H1 (cell line): Measurements from ENCODE around the gene DCLRE1A. TPM values are rescaled to one million over a fixed set of nuclear protein-coding genes. Genes with fewer than 3 reads are reported as not detected.

Source experiments
- CTCF ChIA-PET: fragments of 300-600 bp; sonication (Branson Sonifier 250); formaldehyde crosslinking; loops from one replicate; lab custom pipeline; 2021; ENCODE audit not compliant: partially characterized antibody; lab: Charles Lee
- POLR2A ChIA-PET: fragments of 300-600 bp; sonication (Branson Sonifier 250); formaldehyde crosslinking; loops from one replicate; lab custom pipeline; 2021; ENCODE audit warnings: inconsistent platforms; ENCODE audit not compliant: partially characterized antibody; lab: Charles Lee
- DNase-seq, 2 experiments: peaks; one replicate each; pipeline versions ENCODE4 v3.0.0 to v3.0.0-alpha.2; 2010 to 2022; ENCODE audit warnings: low spot score in 2 of 2, low read depth in 1 of 2, mixed read lengths in 1 of 2
- FAIRE-seq: peaks from 2 replicates; lab custom pipeline; 2011; peaks lifted over from hg19 to GRCh38; lab: Jason Lieb, UNC
- H2AFZ ChIP-seq: 2 replicates; pipeline ENCODE4 v1.8.1; 2012; ENCODE audit warnings: low read length, inconsistent platforms
- H2AK5ac ChIP-seq: 2 replicates; pipeline ENCODE4 v1.6.1; 2013; ENCODE audit warnings: low read depth, low read length
- H2BK120ac ChIP-seq: replicated peaks from 2 replicates; pipeline ENCODE3; 2013; ENCODE audit warnings: low read depth, low read length, inconsistent platforms
- H2BK12ac ChIP-seq: 2 replicates; pipeline ENCODE4 v1.6.1; 2013; ENCODE audit warnings: low read depth, low read length
- H2BK15ac ChIP-seq: 2 replicates; pipeline ENCODE4 v1.6.1; 2013; ENCODE audit warnings: low read length
- H2BK20ac ChIP-seq: 2 replicates; pipeline ENCODE4 v1.6.1; 2013; ENCODE audit warnings: low read length
- H2BK5ac ChIP-seq: 2 replicates; pipeline ENCODE4 v1.6.1; 2013; ENCODE audit warnings: low read depth, low read length
- H3K14ac ChIP-seq: 2 replicates; pipeline ENCODE4 v1.6.1; 2013; ENCODE audit warnings: inconsistent platforms; ENCODE audit not compliant: insufficient read length
- H3K18ac ChIP-seq: 2 replicates; pipeline ENCODE4 v1.6.1; 2013; ENCODE audit warnings: low read length; ENCODE audit errors: extremely low read depth
- H3K23ac ChIP-seq: 2 replicates; pipeline ENCODE4 v1.6.1; 2013; ENCODE audit warnings: inconsistent platforms; ENCODE audit not compliant: insufficient read length
- H3K23me2 ChIP-seq: 2 replicates; pipeline ENCODE4 v1.6.1; 2013; ENCODE audit warnings: low read depth, low read length
- H3K27ac ChIP-seq: 2 replicates; pipeline ENCODE4 v1.6.1; 2011; ENCODE audit warnings: low read depth, low read length, inconsistent platforms
- H3K27me3 ChIP-seq, 4 experiments: replicated peaks in 1 of 4; 1 replicate in 1 of 4; 2 replicates in 3 of 4; pipeline versions ENCODE4 v1.6.1 to v1.8.1; 2011 to 2013; ENCODE audit warnings: low read length in 3 of 4, mild to moderate bottlenecking in 3 of 4, inconsistent platforms in 2 of 4, mixed read lengths in 2 of 4, moderate library complexity in 1 of 4; ENCODE audit not compliant: control insufficient read depth in 3 of 4, insufficient read depth in 3 of 4; ENCODE audit errors: extremely low read depth in 1 of 4
- H3K36me3 ChIP-seq, 4 experiments: 2 replicates each; pipeline versions ENCODE4 v1.6.1 to v1.8.1; 2011 to 2013; ENCODE audit warnings: mild to moderate bottlenecking in 4 of 4, low read length in 3 of 4, moderate library complexity in 2 of 4, control low read depth in 1 of 4, inconsistent platforms in 1 of 4; ENCODE audit not compliant: insufficient read depth in 4 of 4, control insufficient read depth in 2 of 4
- H3K4ac ChIP-seq: replicated peaks from 2 replicates; pipeline ENCODE3; 2013; ENCODE audit warnings: low read length, low read depth, mixed read lengths, inconsistent platforms; ENCODE audit not compliant: insufficient read length
- H3K4me1 ChIP-seq, 4 experiments: replicated peaks in 1 of 4; 1 replicate in 1 of 4; 2 replicates in 3 of 4; pipeline versions ENCODE4 v1.6.1 to v1.8.1; 2011 to 2013; ENCODE audit warnings: low read length in 3 of 4, inconsistent platforms in 2 of 4, mixed read lengths in 1 of 4; ENCODE audit not compliant: insufficient read depth in 4 of 4, control insufficient read depth in 3 of 4
- H3K4me2 ChIP-seq, 2 experiments: 2 replicates each; pipeline versions ENCODE4 v1.6.1 to v1.8.1; 2011 to 2013; ENCODE audit warnings: low read depth in 2 of 2, low read length in 2 of 2, control low read depth in 1 of 2, inconsistent platforms in 1 of 2, mild to moderate bottlenecking in 1 of 2; ENCODE audit not compliant: insufficient read depth in 1 of 2
- H3K4me3 ChIP-seq, 4 experiments: fragments of 200-600, 300-600 bp in 1 of 4; sonication (generic), shearing (Covaris generic), sonication (Bioruptor Twin) in 1 of 4; 2 replicates each; pipeline versions ENCODE4 v1.5.1 to v1.8.1; 2011 to 2016; ENCODE audit warnings: low read length in 4 of 4, low read depth in 3 of 4, control low read depth in 2 of 4, inconsistent platforms in 2 of 4, mild to moderate bottlenecking in 2 of 4, mixed read lengths in 1 of 4, moderate library complexity in 1 of 4; ENCODE audit not compliant: insufficient read depth in 2 of 4; ENCODE audit errors: extremely low read depth in 1 of 4
- H3K56ac ChIP-seq: replicated peaks from 2 replicates; pipeline ENCODE3; 2013; ENCODE audit warnings: low read depth, mild to moderate bottlenecking, mixed read lengths, low read length, inconsistent platforms; ENCODE audit not compliant: insufficient read length
- H3K79me1 ChIP-seq: 2 replicates; pipeline ENCODE4 v1.6.1; 2013; ENCODE audit warnings: low read depth, low read length, control low read depth
- H3K79me2 ChIP-seq, 2 experiments: 2 replicates each; pipeline versions ENCODE4 v1.6.1 to v1.8.1; 2012 to 2013; ENCODE audit warnings: low read length in 2 of 2, mild to moderate bottlenecking in 2 of 2, inconsistent platforms in 1 of 2; ENCODE audit not compliant: insufficient read depth in 2 of 2, control insufficient read depth in 1 of 2
- H3K9ac ChIP-seq, 4 experiments: replicated peaks in 1 of 4; 1 replicate in 1 of 4; 2 replicates in 3 of 4; pipeline versions ENCODE4 v1.6.1 to v1.8.1; 2011 to 2013; ENCODE audit warnings: low read depth in 3 of 4, low read length in 3 of 4, control low read depth in 2 of 4, mild to moderate bottlenecking in 2 of 4, moderate library complexity in 2 of 4, inconsistent platforms in 1 of 4; ENCODE audit errors: extremely low read depth in 1 of 4
- H3K9me3 ChIP-seq, 2 experiments: 2 replicates each; pipeline versions ENCODE4 v1.6.1 to v1.8.1; 2012 to 2013; ENCODE audit warnings: mild to moderate bottlenecking in 2 of 2, moderate library complexity in 2 of 2, control low read depth in 1 of 2, inconsistent platforms in 1 of 2, low read depth in 1 of 2, low read length in 1 of 2, mixed read lengths in 1 of 2; ENCODE audit not compliant: insufficient read depth in 2 of 2
- H4K20me1 ChIP-seq, 2 experiments: replicated peaks in 1 of 2; 2 replicates each; pipeline versions ENCODE3 to v1.8.1; 2011 to 2013; ENCODE audit warnings: inconsistent platforms in 2 of 2, low read length in 2 of 2, mild to moderate bottlenecking in 1 of 2; ENCODE audit not compliant: insufficient read depth in 2 of 2, control insufficient read depth in 1 of 2
- H4K5ac ChIP-seq: 2 replicates; pipeline ENCODE4 v1.6.1; 2013; ENCODE audit warnings: low read length, low read depth, mixed read lengths, inconsistent platforms; ENCODE audit not compliant: insufficient read length
- H4K8ac ChIP-seq: 2 replicates; pipeline ENCODE4 v1.8.0; 2013; ENCODE audit warnings: mild to moderate bottlenecking, moderate library complexity, low read length, inconsistent platforms; ENCODE audit not compliant: insufficient read depth; ENCODE audit errors: extremely low read depth
- H4K91ac ChIP-seq: replicated peaks from 2 replicates; pipeline ENCODE3; 2013; ENCODE audit warnings: low read length, mixed read lengths, inconsistent platforms; ENCODE audit not compliant: insufficient read length
- EGR1 ChIP-seq: IDR thresholded peaks from 2 replicates; pipeline ENCODE4 v1.6.1; 2011; ENCODE audit warnings: low read depth, low read length, borderline replicate concordance
- GTF2F1 ChIP-seq: IDR thresholded peaks from 2 replicates; pipeline ENCODE4 v1.6.1; 2012; ENCODE audit warnings: low read depth, low read length, improper control_type of control experiment, borderline replicate concordance
- TBP ChIP-seq: IDR thresholded peaks from 2 replicates; pipeline ENCODE4 v1.6.1; 2011; ENCODE audit warnings: low read depth, low read length, improper control_type of control experiment
- WGBS, 2 experiments: shearing (Covaris generic) in 1 of 2; methylation state at CpG; one replicate each; pipeline versions ENCODE4 v1.1.6 to v1.1.7; 2013 to 2015; ENCODE audit warnings: low lambda C conversion rate in 2 of 2, mixed read lengths in 2 of 2, inconsistent platforms in 1 of 2, low coverage in 1 of 2, missing lambda C conversion rate in 1 of 2; ENCODE audit not compliant: insufficient replicate concordance in 2 of 2, insufficient coverage in 1 of 2, insufficient read length in 1 of 2; ENCODE audit errors: extremely low coverage in 1 of 2, missing lambda C conversion rate in 1 of 2; 5-methylcytosine and 5-hydroxymethylcytosine counted together
- polyA plus RNA-seq, 7 experiments: library from polyadenylated mRNA; depleted of rRNA in 3 of 7; stranded (reverse) in 5 of 7; unstranded in 2 of 7; fragments of >200 nt in 5 of 7; fragments of 200-250 nt in 2 of 7; gene quantifications; 1 replicate in 5 of 7; 2 replicates in 1 of 7; 4 replicates in 1 of 7; pipeline versions ENCODE4 v1.2.1 to v1.2.3, GENCODE V29; 2011 to 2013; ENCODE audit warnings: missing spikeins in 2 of 7, mixed read lengths in 2 of 7
- total RNA-seq: library from RNA; stranded (reverse); fragmentation: NEBNext Ultra II Directional; extraction: Animal tissue kit (Norgen Biotek cat#: 25700); gene quantifications from 2 replicates; pipeline ENCODE4 v1.2.1, GENCODE V29; 2021

DCLRE1A gene
- total and polyA plus RNA-seq, 2 of the 8 experiments (the other 6 are each of a cell fraction or from before 2014, with no cell fraction given): 8.1 to 10.1 TPM

GRCh38 chr10:113823389-113823788 is 30.5 kb downstream of the DCLRE1A start:
- Histone ChIP-seq H2BK5ac (no peak overlapping the region), H3K23me2 (no peaks in the 10 kb centered on the region), H2BK120ac (no peak overlapping the region), H3K4me3 (no peak overlapping the region), H2BK12ac (no peak overlapping the region), H3K27ac (no peak overlapping the region), H4K20me1 (no peaks in the 10 kb centered on the region), H3K79me2 (no peaks in the 10 kb centered on the region), H4K8ac (no peak overlapping the region), H3K56ac (no peak overlapping the region), H3K9ac (no peak overlapping the region), H2AK5ac (no peak overlapping the region), H4K91ac (no peak overlapping the region), H2BK15ac (no peak overlapping the region), H3K4ac (no peak overlapping the region), H3K27me3 (no peaks in the 10 kb centered on the region), H3K4me2 (no peak overlapping the region), H3K36me3 (no peaks in the 10 kb centered on the region), H2BK20ac (no peak overlapping the region), H4K5ac (no peak overlapping the region), H2AFZ (no peak overlapping the region), H3K4me1 (peaks cover 0 to 10% (median 2%) of the 10 kb centered on the region in 4 experiments; a peak in 5 of 7 replicates), H3K79me1 (no peaks in the 10 kb centered on the region), H3K9me3 (no peaks in the 10 kb centered on the region), H3K14ac (no peak overlapping the region), H3K18ac (no peak overlapping the region), H3K23ac (no peak overlapping the region)
- no peak for FAIRE-seq
- ChIA-PET POLR2A (no interaction called here), CTCF (interaction anchor here (1.2 to 1.6 kb wide), 2 partner anchors 24 to 144 kb away, joined by 5 to 7 read pairs; partner anchors contain the start of gene CASP7)
- WGBS, 2 experiments: 87% methylated on average over 4 of the region's 4 CpGs; no CpG with 5 or more reads in 1 of the 2 experiments
- TF ChIP-seq EGR1 (no peak), TBP (no peak), GTF2F1 (no peak)
- no peak for DNase-seq
